ENCODE measurements around the gene GRAMD1B.

- TF ChIP-seq CTCF (IDR thresholded peaks at IDR 0.05; ENCODE audit: borderline replicate concordance, extremely low read depth, low read length, poor library complexity, severe bottlenecking) (no peak), EZH2 (IDR thresholded peaks at IDR 0.05; ENCODE audit: borderline replicate concordance, low read depth, low read length, severe bottlenecking) (no peak)
Measured at GRCh38 chr11:123518496-123519054, 88.5 kb downstream of the GRAMD1B start.
